GM21423 (cell line): ENCODE data around the gene TMEM266.

ENCODE experiments used
- ATAC-seq: cut with Tn5 transposase; IDR thresholded peaks from one replicate; pipeline ENCODE4 v1.9.1; 2021; ENCODE audit warnings: mild to moderate bottlenecking, moderate library complexity; ENCODE audit not compliant: unreplicated experiment

The TMEM266 gene

DNA sequence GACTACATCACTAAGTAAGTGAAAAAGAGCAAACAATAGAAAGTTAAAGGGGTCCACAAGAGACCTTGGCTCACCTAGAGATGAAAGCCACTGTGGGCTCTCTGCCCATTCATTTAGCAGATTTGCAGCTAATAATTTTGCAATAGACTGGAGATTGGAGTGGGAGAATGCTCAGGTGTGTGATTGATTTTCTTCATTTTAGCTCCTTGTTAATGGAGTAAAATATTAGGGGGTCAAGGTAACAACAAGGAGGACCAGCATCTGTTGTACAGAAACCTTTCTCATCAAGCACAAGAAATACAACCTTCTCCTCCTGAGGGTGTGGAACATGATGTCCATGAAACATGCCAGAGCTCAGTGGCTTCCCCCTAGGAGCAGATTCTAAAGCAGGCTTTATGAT lies 63.2 kb downstream of the TMEM266 start:
- ATAC-seq = no peak

GRCh38 chr15:76127169-76127568 lies 67.4 kb downstream of the TMEM266 start:
- no peak for ATAC-seq

DNA sequence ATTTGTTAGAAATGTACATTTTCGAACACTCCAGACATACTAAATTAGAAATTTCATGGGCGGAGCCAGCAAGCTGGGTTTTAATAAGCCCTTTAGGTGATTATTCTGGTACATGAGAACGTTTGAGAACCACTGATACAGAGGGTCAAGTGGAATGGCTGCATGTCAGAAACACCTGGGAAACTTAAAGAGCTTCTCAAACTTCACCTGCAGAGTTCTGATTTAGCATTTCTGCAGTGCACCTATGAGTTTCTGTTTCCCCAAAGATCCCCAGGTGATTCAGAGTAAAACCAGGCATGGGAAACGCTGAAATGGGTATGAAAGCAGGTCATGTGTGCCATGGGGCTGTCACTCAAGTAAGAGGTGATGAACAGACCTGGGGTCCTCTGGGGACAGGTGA lies 68.1 kb downstream of the TMEM266 start:
- no peak for ATAC-seq

GRCh38 chr15:76134537-76134936 lies 74.8 kb downstream of the TMEM266 start:
- ATAC-seq = no peak

DNA sequence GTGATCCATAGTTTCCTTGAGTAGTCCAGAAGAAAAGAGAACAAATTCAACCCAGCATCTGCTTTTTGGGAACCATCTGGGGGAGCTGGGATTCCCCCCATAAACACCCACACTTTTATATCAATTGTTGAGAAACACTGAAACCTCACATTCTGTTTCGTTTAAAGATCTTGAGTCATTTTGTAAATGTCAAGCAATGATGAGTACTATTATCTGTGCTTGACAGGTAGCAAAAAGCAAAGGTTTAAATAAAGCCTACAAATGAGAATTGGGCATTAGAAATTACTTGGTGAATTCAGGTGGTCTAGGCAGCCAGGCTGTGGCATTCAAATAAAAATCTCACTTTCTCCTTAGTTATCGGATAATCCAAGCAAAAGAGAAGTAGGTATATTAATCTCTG lies 75.7 kb downstream of the TMEM266 start:
- ATAC-seq = no peak

- ATAC-seq = no peak
These were observed 78.7 kb downstream of the TMEM266 start for GRCh38 chr15:76138436-76138835.

DNA sequence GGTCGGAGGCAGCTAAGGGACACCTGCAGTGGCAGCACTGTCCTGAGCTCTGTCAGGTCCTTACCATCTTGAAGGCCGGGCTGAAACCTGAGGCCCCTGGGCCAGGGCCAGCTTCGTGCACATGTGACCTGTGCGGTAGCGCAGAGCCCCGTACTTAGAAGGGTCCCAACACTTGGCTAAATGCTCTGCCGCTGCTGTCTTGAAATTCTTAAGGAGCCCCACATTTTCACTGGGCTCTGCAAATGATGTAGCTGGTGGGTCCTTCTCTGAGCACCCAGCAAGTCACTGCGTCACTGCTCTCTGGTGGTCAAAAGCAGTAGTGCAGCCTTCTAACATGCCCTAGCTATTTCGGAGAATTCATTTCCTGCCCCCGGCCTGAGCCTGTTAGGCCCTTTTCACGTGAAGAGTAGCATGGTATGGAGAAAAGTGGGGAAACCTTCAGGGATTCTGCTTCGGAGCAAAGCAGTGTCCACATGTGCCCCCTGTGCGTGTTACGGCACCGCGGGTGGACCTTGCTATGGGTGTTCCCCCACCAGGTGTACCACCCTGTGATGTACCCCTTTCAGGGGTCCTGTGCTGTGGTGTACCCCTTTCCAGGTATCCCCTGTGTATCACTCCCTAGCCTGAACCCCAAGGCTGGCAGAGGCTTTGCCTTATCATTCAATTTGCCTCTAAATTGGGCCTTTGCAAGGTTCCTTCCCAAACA lies 79.7 kb downstream of the TMEM266 start:
- no peak for ATAC-seq

DNA sequence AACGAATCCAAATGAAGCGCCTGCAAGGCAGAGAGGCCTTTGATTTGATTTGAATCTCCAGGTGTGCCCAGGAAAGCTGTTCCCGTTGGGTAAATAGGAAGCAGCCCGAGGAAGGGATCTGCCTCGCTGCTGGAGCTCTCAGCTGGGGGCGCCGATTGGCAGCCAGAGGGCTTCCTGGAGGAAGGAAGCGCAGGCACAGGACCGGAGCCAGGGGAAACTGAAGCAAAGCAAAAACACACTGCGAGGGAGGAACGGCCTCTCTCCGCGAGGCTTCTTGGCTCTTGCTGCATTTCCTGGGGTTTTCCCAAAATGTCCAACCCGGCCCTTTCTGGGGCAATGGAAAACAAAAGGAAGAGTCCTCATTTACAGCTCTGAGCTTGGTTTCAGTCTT lies 80.3 kb downstream of the TMEM266 start:
- ATAC-seq = no peak

DNA sequence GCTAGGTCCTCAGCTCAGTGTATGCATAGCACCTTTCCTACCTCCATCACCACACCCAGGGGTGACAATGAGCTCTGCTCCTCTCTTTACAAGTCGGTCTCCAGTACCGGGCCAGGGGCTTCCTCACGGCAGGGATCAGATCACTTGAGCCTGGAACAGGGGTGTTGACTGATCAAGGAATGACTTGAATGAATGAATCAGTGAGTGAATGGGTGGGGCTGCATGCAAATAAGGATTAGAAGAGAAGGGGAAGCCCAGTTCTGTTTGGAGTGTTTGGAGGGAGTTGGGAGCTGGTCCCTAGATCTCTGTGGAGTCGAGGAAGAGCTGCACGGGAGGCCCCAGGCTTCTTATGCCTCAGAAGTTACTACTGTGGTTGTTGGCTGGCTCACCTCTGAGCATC lies 87.0 kb downstream of the TMEM266 start:
- ATAC-seq = no peak

DNA sequence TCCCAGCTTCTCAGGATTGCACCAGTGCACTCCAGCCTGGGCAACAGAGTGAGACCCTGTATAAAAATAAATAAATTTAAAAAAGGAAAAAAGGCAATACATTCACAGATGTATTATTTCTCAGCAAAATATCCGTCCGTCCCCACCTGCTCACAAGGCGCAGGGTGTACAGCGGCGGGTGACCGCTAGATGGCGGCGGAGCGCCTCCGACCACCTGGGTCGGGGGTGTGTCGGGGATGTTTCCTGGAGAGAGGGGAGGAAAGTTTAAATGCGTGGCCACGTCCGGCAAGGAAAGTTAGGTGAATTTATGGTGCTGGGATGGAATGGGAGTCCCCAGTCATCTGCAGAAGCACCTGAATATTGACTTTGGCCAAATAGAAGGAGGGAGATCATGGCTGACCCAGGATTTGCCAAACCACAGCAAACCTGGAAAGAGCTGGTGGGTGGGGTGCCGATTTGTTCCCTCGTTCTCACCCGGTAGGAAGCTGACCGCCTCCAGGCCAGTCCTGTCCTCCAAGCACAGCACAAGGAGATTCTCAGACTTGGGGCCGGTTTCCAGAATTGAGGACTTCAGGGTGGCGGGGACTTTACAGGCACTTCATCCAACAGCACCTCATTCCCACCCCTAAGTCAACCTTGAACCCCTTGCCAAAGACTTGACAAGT lies 88.3 kb downstream of the TMEM266 start:
- no peak for ATAC-seq

- ATAC-seq = no peak
These were observed 89.6 kb downstream of the TMEM266 start for GRCh38 chr15:76149291-76149915.

DNA sequence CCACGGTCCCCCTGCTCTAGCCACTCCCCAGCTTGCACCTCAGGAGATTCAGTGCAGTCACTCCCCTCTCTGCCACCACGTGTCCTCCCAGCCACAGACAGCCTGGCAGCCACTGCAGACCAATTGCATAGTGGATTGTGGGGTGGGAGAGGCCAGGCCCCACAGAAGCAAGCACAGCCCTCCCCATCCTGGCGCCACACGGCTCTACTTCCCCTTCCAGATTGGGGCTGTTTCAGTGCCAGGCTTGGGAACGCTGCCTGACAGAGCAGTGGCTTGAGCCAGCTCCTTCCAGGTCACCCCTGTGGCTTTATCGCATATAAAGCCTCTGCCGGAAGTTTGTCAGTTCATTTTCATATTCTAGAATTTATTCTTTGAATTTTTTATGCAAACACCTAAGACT lies 90.7 kb downstream of the TMEM266 start:
- ATAC-seq = peak; percentile 13

GRCh38 chr15:76150971-76151598 lies 91.3 kb downstream of the TMEM266 start:
- peak; percentile 76 for ATAC-seq

DNA sequence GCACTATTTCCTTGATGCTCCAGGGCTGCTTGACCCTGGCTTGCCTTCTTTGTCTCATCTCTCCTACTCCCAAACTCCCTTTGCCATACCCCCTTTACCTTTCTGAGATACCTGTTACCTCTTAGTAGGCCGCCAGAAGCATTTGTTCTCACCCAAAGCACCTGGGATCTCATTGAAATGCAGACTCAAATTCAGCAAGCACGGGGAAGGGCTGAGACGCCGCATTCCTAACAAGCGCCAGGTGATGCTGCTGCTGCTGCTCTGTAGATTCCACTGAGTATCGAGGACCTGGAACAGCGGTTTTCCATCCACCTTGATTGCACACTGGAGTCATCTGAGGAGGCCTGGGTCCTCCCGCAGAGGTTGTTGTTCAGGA lies 91.8 kb downstream of the TMEM266 start:
- no peak for ATAC-seq

DNA sequence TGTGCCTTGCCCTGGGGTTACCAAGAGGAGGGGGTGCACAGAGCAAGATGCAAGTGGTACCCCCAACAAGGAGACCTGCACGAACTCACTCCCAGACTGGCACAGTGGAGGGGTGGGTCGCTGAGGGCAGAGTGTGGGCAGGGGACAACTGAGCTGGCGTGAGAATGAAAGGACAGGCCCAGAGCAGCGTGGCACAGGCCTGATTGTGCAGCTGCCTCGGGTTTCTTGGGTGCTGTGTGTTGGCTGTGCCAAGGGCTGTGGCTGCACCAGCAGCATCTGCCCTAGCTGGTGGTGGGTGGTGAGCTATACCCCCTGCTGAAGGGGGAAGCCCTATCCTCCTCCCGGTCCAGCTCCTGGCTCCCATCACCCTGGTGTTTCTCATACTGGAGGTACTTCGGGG lies 92.4 kb downstream of the TMEM266 start:
- ATAC-seq = no peak

- ATAC-seq = no peak
These were observed 93.7 kb downstream of the TMEM266 start for GRCh38 chr15:76153241-76154197.

- no peak for ATAC-seq
These were observed 95.9 kb downstream of the TMEM266 start for GRCh38 chr15:76155731-76156130.

GRCh38 chr15:76158226-76158625 lies 98.4 kb downstream of the TMEM266 start:
- no peak for ATAC-seq

DNA sequence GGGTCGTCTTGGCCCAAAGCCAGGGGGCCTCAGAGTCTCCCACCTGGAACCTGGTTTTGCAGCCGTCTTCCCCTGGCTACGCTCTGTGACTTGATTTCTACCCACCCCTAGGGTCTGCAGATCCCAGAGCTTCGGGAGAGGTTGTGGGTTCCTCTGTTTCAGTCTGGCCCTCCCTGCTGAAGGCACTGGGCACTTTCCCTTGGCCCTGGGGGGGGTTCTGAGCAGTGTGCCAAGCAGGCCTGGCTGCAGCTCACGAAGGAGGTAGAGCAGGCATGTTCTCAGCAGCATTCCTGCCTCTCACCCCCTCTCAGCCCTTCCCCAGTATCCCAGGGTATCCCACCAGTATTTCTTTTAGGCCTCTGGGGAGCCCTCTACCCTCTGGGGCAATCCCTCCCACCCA lies 99.0 kb downstream of the TMEM266 start:
- ATAC-seq = no peak

GRCh38 chr15:76159282-76159681 lies 99.5 kb downstream of the TMEM266 start:
- no peak for ATAC-seq
